Measurements from ENCODE around the gene EXOC3.

The EXOC3 gene

GRCh38 chr5:440401-441201 is 2.4 kb upstream of the EXOC3 start:
- FAIRE-seq: no peak

- FAIRE-seq: no peak
These were observed 1.0 kb upstream of the EXOC3 start for GRCh38 chr5:441996-442334.

GRCh38 chr5:443239-444151 is 519 bp downstream of the EXOC3 start:
- no peak for FAIRE-seq

GRCh38 chr5:444226-444625 is 1.2 kb downstream of the EXOC3 start:
- FAIRE-seq: no peak

- no peak for FAIRE-seq
These were observed 2.6 kb downstream of the EXOC3 start for GRCh38 chr5:445591-445990.

- FAIRE-seq: no peak
These were observed 3.3 kb downstream of the EXOC3 start for GRCh38 chr5:446066-446882.

- no peak for FAIRE-seq
These were observed 3.9 kb downstream of the EXOC3 start for GRCh38 chr5:446883-447263.

- no peak for FAIRE-seq
These were observed 4.5 kb downstream of the EXOC3 start for GRCh38 chr5:447501-447900.

- no peak for FAIRE-seq
These were observed 5.2 kb downstream of the EXOC3 start for GRCh38 chr5:448061-448765.

GRCh38 chr5:448766-449090 is 5.8 kb downstream of the EXOC3 start:
- no peak for FAIRE-seq

- no peak for FAIRE-seq
These were observed 6.2 kb downstream of the EXOC3 start for GRCh38 chr5:449151-449550.

- no peak for FAIRE-seq
These were observed 8.8 kb downstream of the EXOC3 start for GRCh38 chr5:451587-452458.

GRCh38 chr5:452978-453710 is 10.2 kb downstream of the EXOC3 start:
- no peak for FAIRE-seq

- no peak for FAIRE-seq
These were observed 10.9 kb downstream of the EXOC3 start for GRCh38 chr5:453725-454481.

GRCh38 chr5:454936-455335 is 12.0 kb downstream of the EXOC3 start:
- no peak for FAIRE-seq

GRCh38 chr5:455806-456205 is 12.8 kb downstream of the EXOC3 start:
- no peak for FAIRE-seq

GRCh38 chr5:456351-457194 is 13.6 kb downstream of the EXOC3 start:
- FAIRE-seq: no peak

GRCh38 chr5:457195-457961 is 14.4 kb downstream of the EXOC3 start:
- FAIRE-seq: no peak

Data from endometrium (tissue), 2 donors.